GM18502 (cell line): ENCODE results near the gene PSMC1.
A peak's percentile ranks its signal among the peaks of the same experiment; 100 is the strongest.
"Not testable (repeated sequence)": the region's sequence is repeated elsewhere in the genome, so short reads cannot be mapped to it uniquely, and the experiment has no call there.

Experiments
- ATAC-seq: cut with Tn5 transposase; IDR thresholded peaks from one replicate; pipeline ENCODE4 v1.9.1; 2021; ENCODE audit warnings: mild to moderate bottlenecking; ENCODE audit not compliant: unreplicated experiment, poor library complexity

Gene PSMC1

DNA sequence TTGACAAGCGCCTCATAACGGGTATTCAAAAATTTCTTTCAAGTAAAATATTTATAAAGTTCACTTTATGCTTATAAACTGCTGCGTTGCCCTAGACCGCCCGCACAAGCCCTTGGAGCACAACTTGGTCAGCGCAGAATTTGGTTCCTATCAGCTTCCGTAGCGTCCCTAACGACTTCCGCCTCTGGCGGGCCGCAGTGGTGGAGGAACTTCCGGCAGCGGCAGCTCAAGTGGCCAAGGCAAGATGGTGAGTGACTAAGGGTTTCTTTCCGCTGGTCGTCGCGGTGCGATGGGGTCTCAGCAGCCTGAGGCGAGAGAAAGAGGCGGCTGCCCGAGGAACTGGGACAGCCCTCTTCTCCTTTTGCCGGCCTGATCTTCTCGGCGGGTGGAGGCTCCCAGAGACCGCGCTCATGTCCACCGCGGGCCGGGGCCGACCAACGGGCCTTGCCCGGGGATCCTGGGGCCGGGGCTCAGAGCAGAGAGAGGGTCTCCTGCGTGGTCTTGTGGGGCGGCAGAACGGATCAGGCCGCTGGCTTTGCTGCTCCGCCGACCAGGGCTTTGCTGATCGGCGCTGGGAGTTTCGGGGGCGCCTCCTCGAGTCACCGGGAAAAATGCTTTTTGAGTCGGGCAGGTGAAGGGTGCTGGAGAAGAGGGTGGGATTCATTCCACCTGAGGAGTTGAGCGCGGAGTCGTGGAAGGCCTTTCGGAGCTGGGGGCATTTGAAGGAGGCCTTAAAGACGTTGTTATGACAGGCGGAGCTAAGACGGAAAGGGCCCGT is at the start of gene PSMC1:
Gene PSMC1 (plus strand): TSS at position 200 of the 778 bp plus-strand sequence. CDS start 45 bp downstream, at position 245.
- ATAC-seq = peak; percentile 95

DNA sequence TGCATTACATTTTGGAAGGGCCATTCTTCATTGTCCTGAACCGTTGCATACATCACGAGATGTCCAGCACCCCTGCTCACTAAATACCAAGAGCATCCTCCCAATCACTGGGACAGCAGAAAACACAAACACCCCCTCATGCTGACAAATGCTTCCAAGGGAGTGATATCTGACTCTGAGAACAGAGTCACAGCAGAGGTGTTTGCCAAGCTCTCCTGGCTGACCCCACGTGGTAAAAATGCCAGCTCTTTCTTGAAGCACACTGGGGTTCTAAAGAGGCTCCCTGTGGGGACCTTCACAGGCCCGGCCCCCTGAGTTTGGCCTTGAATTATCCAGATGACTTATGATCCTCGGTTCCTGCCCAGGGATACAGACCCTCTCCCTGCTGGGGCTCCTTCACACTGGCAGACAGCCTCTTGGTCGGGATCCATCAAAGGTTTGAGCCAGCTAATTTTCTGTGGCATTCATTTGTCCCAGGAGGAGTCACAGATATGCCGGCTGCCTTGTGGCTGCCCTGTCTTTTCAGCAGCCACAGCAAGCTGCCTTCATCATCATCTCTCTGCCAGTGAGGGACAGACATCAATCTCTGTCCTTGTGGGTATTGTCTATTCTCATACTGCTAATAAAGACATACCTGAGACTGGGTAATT is 43.1 kb upstream of the PSMC1 start:
- no peak for ATAC-seq

DNA sequence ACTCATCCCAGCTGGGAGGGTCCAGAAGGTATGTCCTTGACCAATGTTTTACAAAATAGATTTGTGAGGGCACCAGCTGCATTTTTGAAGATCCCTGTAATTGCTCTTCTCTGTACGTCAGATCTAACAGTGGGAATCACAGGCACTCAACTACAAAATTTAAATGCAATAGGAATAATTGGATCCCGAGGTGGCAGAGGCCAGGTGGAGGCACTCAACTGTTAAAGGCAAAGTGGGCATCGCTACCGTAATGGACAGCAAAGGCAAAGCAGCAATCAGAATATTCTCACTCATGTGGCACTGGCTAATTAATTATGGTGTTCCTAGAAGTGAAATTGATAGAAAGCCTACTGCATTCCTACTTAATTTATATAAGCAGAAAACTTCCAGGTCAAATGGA is 27.9 kb upstream of the PSMC1 start:
- ATAC-seq = no peak

GRCh38 chr14:90229942-90230341 is 26.4 kb upstream of the PSMC1 start:
- not testable (repeated sequence) for ATAC-seq

- ATAC-seq = peak; percentile 80
These were observed 21.0 kb upstream of the PSMC1 start for GRCh38 chr14:90235179-90235976.

- no peak for ATAC-seq
These were observed 17.2 kb upstream of the PSMC1 start for GRCh38 chr14:90239139-90239538.

DNA sequence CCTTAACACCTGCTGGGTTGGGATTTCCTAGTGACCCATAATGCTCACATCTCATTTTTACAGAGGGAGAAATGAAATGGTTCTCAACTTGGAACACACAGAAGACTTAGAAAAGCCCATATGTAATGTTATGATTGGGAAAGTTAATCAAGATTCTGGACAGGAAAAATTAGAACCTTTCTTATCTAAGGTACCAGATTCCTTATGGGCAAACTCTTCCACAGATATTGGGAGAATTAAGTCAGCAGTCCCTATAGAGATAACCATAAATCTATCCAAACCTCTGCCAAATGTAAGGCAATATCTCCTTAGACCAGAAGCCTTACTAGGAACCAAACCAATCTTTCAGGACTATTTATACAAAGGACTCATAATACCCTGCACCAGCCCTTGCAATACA is 13.9 kb upstream of the PSMC1 start:
- no peak for ATAC-seq

GRCh38 chr14:90246936-90247335 is 9.4 kb upstream of the PSMC1 start:
- ATAC-seq = no peak

GRCh38 chr14:90247441-90247840 is 8.9 kb upstream of the PSMC1 start:
- not testable (repeated sequence) for ATAC-seq

DNA sequence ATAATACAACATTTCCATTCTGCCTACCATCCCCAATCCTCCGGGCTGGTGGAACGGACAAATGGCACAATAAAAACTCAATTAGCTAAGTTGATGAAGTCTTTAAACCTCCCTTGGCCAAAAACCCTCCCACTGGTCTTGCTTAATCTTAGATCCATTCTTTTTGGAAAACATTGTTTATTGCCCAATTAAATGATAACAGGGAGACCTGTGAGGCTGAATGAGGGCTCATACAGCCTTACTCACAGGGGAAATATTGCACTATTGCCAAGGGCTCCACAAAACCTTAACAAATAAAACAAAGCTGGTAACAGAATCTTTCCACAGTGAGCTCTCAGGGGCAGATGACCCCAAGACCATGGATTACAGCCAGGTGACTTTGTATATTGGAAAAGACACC is 7.8 kb upstream of the PSMC1 start:
- ATAC-seq = no peak

- no peak for ATAC-seq
These were observed 2.5 kb upstream of the PSMC1 start for GRCh38 chr14:90253826-90254225.

GRCh38 chr14:90255871-90256270 is 482 bp upstream of the PSMC1 start:
- no peak for ATAC-seq

DNA sequence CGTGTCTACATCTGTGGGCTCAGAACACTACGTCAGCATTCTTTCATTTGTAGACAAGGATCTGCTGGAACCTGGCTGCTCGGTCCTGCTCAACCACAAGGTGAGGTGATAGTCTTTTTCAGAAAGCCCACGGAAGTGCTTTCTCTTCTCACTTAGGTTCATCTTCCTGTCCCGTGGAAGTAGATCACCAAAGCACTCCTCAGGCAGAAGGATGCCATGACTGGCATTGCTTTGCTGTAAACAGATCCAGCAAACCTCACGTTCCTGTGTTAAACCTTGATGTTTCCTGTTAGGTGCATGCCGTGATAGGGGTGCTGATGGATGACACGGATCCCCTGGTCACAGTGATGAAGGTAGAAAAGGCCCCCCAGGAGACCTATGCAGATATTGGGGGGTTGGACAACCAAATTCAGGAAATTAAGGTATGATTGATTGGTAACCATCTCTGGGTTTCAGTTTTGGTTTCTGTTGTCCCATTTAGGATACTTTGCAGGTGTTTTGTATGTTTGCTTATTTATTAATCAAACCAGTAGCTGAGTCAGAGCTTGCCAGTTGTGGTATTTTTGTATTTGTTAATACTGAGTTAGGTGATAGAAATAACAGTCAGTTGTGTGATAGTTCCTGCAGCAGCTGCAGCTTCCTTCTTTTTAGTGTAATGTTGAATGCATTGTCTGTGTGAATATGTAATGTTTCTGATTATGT is 7.5 kb downstream of the PSMC1 start:
- no peak for ATAC-seq

DNA sequence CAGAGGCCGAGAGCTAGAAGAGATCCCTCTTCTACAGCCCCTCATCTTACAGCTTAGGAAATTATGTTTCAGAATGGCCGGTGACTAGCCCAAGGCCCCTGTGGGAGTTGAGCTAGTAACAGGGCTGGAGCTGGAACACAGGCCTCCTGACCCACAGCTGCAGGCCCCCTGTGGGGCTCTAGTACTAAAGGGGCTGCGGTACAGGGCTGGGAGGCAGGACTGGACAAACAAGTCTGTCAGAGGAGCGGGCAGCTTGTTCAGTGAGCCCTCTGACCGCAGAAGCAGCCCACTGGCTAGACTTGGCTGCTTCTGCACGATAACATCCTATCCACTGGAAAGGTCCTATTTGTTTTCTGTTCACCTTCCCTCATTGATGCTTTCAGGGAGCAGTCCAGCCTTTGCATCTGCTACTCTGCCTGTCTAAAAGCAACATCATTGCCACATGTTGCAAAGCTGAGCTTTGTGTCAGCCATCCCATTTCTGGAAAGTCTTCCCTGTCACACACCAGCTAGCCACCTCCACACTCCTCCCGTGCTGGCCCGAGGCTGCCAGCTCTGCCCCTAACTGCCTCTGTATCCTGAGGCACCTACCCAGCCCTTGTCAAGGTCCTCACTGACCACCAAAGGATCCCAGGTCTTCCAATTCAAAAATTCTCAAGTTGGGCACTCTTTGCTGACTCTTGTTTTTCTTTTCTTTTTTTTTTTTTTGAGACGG is 10.2 kb downstream of the PSMC1 start:
- ATAC-seq = no peak

DNA sequence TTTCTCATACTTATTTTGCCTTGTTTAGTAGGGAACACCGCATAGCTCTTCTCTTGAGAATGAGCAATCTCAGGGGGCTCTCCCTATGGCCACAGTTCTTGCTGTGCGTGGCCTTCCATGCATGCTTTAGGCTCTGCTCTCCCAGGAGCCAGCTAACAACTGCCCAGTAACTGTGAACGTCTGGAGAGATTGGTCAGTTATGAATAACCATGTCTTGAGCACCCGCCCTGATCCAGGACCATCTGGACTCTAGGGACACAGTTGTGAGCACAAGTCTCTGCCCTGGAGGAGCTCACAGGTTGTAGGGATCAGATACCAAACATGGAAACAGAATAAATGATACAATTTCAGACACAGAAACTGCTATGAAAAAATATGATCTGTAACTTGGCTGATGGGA is 12.1 kb downstream of the PSMC1 start:
- no peak for ATAC-seq

DNA sequence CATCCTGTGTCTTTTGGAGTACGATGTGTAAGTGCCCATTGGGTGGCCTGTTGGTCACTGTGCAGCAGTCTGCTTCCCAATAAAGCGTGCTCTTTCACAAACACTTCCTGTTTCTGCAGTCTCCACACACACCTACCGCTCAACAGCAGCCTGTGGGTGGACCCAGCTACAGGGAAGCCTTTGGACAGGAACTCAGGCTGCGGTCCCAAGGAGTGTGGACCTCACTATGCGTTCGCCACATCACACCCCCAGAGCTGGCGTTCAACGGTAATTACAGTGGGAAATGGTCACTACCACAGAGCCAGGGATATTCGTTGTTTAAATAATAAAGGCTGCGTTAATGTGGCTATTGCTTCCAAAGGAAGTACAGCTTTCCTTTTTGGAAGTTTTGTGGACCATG is 16.2 kb downstream of the PSMC1 start:
- no peak for ATAC-seq

- ATAC-seq = no peak
These were observed 17.2 kb downstream of the PSMC1 start for GRCh38 chr14:90273532-90273931.

GRCh38 chr14:90274019-90274418 is 17.7 kb downstream of the PSMC1 start:
- no peak for ATAC-seq

- ATAC-seq = no peak
These were observed 18.6 kb downstream of the PSMC1 start for GRCh38 chr14:90274808-90275457.
